ENCODE results near the gene MYH15.

DNA sequence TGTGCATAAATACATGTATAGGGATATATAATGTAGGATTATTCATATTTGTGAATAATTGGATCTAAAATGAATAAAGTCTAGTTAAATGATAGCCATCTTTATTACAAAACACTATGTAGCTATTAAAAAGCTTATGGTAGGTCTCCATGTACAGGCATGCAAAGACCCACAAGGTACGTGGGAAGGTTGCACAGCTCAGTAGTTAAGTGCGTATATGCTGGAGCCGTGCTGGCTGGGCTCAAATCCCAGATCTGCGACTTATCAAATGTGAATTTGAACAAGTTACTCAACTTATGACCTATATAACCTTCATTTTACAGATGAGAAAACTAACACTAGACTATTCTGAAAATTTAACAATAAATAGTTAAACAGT, 100.6 kb downstream of the MYH15 start:
- TF ChIP-seq, protein P1, sequence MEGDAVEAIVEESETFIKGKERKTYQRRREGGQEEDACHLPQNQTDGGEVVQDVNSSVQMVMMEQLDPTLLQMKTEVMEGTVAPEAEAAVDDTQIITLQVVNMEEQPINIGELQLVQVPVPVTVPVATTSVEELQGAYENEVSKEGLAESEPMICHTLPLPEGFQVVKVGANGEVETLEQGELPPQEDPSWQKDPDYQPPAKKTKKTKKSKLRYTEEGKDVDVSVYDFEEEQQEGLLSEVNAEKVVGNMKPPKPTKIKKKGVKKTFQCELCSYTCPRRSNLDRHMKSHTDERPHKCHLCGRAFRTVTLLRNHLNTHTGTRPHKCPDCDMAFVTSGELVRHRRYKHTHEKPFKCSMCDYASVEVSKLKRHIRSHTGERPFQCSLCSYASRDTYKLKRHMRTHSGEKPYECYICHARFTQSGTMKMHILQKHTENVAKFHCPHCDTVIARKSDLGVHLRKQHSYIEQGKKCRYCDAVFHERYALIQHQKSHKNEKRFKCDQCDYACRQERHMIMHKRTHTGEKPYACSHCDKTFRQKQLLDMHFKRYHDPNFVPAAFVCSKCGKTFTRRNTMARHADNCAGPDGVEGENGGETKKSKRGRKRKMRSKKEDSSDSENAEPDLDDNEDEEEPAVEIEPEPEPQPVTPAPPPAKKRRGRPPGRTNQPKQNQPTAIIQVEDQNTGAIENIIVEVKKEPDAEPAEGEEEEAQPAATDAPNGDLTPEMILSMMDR (IDR thresholded peaks at IDR 0.05), result no peak
- TF ChIP-seq POLR2AphosphoS5 (IDR thresholded peaks at IDR 0.05) (no peak), POLR2A (IDR thresholded peaks at IDR 0.05) (no peak)
